HG03575 (cell line): ENCODE data around the gene GRHPR.
"Not testable (repeated sequence)": the region's sequence is repeated elsewhere in the genome, so short reads cannot be mapped to it uniquely, and the experiment has no call there.

ENCODE experiments used
- ATAC-seq: cut with Tn5 transposase; IDR thresholded peaks from one replicate; pipeline ENCODE4 v1.9.1; 2021; ENCODE audit not compliant: unreplicated experiment, insufficient number of reproducible peaks, low FRiP score; ENCODE audit errors: extremely low read depth

Gene GRHPR

DNA sequence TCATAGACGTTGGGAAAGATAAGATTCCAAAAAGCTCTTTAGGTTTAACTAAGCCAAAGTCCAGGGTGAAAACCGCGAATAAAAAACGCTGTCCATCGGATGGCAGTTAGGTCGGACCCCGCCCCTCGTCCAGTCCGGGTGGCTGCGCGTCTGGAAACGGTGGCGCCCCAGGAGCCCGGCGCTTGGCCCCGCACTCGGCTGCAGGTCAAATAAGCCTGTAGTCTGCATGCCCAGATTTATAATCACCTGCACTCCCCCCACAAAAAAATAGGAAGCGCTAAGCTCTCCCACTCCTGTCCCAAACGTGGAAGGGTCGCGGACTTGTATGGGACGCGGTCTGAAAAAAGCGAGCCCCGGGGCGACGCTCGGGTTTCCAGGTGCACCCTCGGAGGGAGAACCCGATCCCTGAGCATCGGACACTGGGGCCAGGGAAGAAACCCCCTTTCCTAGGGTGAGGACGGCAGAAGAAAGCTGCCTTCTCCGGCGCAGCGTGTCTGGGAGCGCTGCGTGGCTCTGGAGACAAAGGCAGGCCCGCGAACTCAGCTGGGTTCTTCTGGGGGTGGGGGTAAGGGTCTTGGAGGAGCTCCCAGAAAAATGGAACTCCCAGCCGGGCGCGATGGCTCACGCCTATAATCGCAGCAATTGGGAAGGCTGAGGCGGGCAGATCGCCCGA lies 43.7 kb downstream of the GRHPR start:
- ATAC-seq = peak; percentile 1

DNA sequence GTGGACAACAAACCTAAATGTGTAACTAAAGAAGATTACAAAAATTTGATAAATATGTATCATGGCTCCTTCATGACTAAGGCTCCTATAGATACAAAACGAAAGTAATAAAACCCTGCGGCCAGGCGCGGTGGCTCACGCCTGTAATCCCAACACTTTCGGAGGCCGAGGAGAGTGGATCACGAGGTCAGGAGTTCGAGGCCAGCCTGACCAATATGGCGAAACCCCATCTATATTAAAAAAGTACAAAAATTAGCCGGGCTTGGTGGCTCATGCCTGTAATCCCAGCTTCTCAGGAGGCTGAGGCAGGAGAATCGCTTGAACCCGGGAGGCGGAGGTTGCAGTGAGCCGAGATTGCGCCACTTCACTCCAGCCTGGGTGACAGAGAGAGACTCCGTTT lies 45.0 kb downstream of the GRHPR start:
- ATAC-seq = not testable (repeated sequence)

- no peak for ATAC-seq
Observed at GRCh38 chr9:37468620-37469019, 46.1 kb downstream of the GRHPR start.

- ATAC-seq = no peak
Observed at GRCh38 chr9:37471942-37472684, 49.6 kb downstream of the GRHPR start.

- ATAC-seq = not testable (repeated sequence)
Observed at GRCh38 chr9:37473982-37474381, 51.5 kb downstream of the GRHPR start.

DNA sequence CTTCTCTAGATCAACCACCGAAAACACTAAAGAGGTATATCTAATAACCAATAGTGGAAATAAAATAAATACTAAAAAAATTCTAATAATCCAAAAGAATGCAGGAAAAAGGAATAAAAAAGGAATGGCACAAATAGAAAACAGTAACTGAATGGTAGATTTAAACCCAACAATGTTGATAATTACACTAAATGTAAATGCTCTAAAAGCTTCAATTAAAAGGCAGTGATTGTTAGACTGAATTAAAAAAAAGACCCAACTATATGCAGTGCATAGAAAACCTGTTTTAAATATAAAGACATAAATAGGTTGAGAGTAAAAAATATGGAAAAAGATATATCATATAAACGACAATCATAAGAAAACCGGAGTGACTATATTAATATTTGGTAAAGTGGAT lies 51.9 kb downstream of the GRHPR start:
- ATAC-seq = no peak

GRCh38 chr9:37476930-37477329 lies 54.4 kb downstream of the GRHPR start:
- no peak for ATAC-seq

DNA sequence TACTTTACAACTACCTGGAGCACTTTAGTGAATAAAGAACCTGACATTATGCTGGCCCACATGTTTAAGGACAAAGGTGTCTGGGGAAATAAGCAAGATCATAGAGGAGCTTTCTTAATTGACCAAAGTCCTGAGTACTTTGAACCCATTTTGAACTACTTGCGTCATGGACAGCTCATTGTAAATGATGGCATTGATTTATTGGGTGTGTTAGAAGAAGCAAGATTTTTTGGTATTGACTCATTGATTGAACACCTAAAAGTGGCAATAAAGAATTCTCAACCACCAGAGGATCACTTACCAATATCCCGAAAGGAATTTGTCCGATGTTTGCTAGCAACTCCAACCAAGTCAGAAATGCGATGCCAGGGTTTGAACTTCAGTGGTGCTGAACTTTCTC lies 54.9 kb downstream of the GRHPR start:
- not testable (repeated sequence) for ATAC-seq

DNA sequence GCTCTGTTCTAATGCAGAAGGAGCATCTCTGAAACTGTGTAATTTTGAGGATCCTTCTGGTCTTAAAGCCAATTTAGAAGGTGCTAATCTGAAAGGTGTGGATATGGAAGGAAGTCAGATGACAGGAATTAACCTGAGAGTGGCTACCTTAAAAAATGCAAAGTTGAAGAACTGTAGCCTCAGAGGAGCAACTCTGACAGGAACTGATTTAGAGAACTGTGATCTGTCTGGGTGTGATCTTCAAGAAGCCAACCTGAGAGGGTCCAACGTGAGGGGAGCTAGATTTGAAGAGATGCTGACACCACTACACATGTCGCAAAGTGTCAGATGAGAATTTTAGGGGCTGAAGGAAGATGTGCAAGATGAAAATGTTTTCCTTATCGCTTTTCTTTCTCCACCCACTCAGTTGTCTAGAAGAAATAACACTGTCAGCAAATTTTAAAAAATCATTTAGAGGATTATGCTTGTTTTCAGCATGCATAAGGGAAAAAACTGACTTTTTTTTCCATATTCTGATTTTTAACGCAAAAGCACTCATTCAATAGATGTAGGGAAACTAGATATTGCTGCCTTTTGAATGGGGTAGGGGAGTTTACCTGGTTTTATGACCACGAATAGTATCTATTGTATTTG lies 55.6 kb downstream of the GRHPR start:
- ATAC-seq = not testable (repeated sequence)

DNA sequence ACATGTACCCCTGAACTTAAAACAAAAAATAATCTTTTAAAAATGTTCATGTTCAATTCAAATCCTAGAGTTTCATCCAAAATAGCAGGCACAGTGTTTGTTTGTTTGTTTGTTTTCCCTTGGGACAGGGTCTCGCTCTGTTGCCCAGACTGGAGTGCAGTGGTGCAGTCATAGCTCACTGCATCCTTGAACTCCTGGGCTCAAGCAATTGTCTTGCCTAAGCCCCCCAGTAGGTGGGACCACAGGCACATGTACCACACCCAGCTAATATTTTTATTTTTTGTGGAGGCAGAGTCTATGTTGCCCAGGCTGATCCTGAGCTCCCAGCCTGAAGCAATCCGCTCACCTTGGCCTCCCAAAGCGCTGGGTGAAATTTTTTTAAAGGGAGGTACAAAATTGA lies 58.3 kb downstream of the GRHPR start:
- no peak for ATAC-seq

DNA sequence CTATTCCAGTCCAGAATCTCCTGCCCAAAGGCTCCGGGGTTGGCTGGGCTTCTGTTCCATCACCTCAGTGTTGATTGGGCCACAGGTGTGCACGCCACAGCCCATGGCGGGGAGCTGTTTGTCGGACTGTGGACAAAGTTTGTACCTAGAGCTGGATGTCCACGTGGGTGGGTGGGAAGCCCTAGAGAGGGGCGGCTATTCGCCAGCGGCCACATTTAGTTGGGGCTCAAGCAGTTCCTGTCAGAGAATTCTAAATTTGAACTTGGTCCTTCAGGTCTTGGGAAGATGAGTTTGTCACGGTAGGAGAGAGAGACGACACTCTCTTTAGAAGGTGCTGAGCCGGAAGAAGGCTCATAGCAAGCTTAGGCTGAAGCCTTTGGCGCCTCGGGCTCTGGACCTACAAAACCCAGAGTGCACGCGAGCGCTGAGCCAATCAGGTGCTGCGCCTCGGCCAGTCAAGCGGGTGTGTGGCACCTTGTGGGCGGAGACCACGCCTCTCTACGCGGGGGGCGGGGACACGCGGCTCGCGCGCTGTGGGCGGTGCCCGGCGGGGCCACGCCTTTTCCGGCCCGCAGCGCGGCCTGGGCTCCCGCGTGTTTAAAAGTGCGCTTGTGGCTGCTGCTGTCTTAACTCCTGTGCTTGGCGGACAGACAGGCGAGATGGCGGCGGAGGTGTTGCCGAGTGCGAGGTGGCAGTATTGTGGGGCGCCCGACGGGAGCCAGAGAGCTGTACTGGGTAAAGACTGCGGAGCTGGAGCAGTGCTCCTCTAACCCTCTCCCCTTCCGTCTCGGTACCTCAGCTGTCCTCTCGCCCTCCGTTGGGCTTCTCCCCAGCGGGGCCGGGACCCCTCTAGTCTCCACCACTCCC lies 63.1 kb downstream of the GRHPR start, which contains the start of gene POLR1E:
POLR1E (plus strand) TSS at position 560 of the 867 bp plus-strand sequence; CDS start at position 660, 100 bp downstream.
- peak; percentile 65 for ATAC-seq

GRCh38 chr9:37486256-37486615 lies 63.7 kb downstream of the GRHPR start:
- ATAC-seq = no peak
